Stimulated activated CD4-positive, alpha-beta T cell treated with anti-CD3 and anti-CD28 coated beads, TNF-alpha, amount 100 ng/mL, for 4 hours (primary cell): Measurements from ENCODE around the gene NTNG2.

Experiments used
- DNase-seq, 3 experiments: peaks; one replicate each; pipeline ENCODE4 v3.0.0-alpha.2; 2020; ENCODE audit warnings: low read depth in 3 of 3

NTNG2 gene

DNA sequence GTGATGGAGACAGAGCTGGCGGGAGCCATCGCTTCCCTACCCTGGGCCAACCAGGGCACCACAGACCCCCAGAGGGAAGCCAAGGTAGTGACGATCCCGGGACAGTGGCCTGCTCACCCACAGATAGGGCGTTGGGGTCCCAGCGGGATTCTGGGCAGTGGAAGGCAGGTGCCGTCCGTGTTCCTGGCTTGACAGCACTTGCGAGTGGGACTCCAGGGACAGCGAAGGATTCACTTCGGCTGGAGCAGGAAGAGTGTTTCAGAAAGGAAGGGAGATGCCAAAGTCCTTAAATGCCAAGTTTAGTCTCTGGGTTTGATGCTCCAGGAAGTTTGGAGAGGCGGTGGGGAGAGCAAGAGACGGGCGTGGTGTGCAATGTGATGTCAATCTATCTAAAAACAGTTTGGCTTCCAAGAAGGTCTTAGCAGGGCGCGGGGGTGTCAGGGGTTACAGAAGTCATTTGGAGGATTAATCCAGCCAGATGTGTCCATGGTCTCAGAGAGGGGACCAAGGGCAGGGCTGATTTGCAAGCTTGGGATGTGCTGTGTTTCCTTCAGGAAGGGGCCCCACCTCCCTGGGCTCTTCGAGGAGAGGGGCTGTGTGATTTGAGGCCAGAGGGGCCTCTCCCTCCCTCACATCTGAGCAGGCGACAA, 74.9 kb downstream of the NTNG2 start:
- no peak for DNase-seq

DNA sequence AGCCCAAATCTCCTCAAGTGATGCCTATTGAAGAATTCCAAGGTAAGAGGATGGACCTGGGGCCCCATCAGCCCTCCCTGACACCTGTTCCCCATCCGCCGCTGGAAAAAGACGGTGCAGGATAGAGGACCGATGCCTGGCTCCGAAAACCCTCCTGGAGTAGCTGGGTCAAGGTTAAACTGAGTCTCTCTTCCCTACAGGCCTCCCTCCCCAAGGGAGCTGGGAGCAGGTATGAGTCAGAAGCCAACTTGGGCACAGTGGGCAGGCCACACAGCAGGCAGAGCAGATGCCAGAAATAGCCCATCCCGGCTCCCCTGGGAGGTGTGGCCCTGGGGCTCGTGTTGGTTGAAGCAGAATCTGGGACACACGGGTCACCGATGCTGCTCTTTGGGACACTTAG, 75.6 kb downstream of the NTNG2 start:
- no peak for DNase-seq

DNA sequence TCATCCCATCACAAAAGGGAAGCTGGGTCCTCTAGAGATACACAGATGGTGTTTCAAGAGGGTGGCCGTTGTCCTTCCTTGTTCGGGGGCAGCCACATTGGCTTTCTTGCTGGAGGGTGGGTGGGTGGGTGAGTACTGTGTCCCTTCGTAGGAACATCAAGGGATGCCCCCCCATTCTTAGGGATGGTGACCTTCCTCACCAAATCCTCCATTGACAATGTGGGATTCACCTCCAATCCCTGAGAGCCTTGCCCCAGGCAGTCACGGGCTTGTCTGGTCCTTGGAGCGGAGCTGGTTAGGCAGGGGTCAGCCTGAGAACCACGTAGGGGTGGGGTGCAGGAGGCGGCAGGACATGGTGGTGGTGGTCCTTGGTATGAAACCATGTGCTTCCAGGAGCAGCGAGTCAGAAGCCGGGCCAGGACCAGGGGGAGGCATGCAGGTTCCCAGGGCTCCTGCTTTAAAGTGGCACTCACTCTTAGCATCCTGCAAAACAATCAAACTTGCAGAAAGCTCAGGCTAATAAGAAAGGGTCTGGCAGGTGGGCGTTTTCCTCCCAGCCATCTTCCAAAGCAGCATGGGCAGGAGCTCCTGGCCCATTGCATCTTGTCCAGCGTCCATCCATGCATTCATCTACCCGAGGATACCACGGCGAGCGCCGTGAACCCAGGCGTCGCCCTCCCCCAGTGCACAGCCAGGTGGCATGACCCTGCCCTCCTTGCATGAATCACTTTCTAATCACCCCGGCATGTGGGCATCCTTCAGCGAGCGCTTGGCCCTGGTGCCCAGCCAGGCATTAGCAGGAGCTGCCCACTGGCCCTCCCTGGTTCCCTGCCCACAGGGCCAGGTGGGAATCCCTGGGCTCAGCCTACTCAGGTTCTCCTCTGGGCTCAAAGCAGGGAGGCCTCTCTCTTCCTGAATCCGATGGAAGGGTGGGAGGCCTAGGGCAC, 76.4 kb downstream of the NTNG2 start:
- no peak for DNase-seq

DNA sequence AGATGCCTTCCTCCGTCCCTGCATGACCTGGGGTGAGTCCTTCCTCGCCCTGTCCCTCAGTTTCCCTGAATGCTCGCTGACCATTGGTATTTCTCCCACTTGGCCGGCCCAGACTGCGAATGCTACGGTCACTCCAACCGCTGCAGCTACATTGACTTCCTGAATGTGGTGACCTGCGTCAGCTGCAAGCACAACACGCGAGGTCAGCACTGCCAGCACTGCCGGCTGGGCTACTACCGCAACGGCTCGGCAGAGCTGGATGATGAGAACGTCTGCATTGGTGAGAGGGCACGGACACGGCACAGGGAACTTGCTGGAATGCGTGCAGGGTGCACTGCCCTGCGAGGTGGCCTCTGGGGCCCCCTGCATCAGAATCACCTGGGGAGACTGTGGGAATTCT, 77.1 kb downstream of the NTNG2 start:
- no peak for DNase-seq

DNA sequence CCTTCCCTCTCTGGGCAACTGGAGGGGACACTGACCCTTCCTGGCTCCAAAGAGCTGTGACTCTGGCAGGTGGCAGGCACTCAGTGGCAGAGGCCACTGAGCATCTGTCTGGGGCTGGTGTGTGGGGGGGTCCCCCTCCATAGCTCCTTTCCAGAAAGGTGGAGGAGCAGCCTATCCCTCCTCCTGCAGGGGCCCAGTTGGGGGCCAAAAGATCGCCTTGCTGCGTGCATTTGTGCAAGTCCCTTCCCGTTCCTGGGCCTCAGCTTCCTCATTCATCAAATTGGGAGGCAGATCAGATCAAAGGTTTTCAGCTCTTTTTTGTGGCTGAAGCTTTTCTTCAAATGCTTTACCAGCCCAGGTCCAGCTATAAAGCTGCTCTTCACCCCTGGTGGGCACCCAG, 77.7 kb downstream of the NTNG2 start:
- no peak for DNase-seq

DNA sequence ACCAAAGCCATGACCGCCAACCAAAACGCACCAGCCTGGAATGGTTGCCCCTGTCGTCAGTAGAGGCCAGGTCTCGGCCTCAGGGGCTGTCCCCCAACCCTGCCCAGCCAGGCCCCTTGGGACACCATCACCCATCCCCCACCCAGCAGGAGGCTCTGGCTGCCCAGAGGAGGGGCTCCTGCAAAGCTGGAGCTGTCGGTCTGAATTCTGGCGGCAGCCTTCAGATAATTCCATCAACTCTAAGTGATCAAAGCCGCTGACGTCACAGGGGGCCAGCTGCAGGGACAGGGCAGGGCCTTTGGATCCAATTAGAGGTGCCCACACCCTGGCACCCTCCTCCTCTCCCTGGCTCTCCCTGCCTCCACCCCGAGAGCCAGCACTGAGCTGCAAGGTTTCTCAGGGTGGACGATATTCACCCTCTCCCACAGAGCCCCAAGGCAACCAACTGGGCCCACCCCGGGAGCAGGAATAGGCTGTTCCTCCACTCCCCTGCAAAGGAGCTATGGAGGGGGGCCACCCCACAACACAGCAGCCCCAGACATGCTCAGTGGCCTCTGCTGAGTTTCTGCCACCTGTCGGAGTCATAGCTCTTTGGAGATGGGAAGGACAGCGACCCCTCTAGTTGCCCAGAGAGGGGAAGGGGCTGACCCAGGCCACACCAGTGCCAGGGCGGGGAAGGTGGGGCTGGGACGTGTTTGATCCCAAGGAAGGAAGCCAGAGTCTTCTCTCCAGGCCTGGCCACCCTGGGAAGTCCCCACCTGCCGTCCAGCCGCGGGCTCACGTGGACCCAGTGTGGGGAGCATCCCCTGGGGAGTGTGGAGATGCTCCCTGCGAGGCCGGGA, 78.4 kb downstream of the NTNG2 start:
- no peak for DNase-seq

DNA sequence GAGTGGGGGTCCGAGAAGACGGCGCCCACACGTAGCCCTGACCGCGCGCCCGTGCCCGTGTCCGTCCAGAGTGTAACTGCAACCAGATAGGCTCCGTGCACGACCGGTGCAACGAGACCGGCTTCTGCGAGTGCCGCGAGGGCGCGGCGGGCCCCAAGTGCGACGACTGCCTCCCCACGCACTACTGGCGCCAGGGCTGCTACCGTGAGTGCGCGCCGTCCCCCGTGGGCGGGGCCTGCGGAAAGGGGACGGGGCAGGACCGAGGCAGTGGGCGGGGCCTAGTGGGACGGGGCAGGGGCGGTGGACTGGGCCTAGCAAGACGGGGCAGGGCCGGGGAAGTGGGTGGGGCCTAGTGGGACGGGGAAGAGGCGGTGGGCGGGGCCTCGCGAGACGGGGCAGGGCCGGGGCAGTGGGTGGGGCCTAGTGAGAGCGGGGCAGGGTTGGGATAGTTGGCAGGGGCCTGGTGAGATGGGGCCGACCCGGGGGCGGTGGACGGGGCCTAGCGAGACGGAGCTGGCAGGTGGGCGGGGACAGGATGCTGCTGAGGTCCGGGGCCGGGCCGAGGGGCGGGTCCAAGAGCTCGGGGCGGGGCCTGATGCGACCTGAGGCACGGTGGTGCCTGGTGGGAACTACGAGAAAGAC, 79.1 kb downstream of the NTNG2 start:
- peak; percentile 97 to 100 (median 100) for DNase-seq

DNA sequence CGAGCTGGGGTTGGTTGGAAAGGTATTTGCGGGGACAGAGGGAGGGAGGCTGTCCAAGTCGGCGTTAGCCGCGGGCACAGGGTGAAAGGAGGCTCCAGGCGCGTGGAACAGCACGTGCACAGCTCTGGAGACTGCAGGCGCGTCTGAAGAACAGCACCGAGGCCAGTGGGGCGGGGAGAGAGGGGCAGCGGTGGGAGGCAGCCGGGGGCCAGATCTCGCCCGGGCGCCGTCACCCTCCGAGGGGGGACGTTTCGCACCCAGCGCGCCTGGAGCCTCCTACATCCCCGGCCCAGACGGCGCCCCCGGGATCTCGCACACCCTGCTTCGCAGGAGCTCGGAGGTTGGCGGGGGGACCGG, 79.6 kb downstream of the NTNG2 start:
- no peak for DNase-seq

DNA sequence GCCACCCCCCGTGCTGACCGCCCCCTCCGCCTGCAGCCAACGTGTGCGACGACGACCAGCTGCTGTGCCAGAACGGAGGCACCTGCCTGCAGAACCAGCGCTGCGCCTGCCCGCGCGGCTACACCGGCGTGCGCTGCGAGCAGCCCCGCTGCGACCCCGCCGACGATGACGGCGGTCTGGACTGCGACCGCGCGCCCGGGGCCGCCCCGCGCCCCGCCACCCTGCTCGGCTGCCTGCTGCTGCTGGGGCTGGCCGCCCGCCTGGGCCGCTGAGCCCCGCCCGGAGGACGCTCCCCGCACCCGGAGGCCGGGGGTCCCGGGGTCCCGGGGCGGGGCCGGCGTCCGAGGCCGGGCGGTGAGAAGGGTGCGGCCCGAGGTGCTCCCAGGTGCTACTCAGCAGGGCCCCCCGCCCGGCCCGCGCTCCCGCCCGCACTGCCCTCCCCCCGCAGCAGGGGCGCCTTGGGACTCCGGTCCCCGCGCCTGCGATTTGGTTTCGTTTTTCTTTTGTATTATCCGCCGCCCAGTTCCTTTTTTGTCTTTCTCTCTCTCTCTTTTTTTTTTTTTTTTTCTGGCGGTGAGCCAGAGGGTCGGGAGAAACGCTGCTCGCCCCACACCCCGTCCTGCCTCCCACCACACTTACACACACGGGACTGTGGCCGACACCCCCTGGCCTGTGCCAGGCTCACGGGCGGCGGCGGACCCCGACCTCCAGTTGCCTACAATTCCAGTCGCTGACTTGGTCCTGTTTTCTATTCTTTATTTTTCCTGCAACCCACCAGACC, 80.2 kb downstream of the NTNG2 start:
- DNase-seq: peak in 2 of 3 experiments; percentile 22 to 41

DNA sequence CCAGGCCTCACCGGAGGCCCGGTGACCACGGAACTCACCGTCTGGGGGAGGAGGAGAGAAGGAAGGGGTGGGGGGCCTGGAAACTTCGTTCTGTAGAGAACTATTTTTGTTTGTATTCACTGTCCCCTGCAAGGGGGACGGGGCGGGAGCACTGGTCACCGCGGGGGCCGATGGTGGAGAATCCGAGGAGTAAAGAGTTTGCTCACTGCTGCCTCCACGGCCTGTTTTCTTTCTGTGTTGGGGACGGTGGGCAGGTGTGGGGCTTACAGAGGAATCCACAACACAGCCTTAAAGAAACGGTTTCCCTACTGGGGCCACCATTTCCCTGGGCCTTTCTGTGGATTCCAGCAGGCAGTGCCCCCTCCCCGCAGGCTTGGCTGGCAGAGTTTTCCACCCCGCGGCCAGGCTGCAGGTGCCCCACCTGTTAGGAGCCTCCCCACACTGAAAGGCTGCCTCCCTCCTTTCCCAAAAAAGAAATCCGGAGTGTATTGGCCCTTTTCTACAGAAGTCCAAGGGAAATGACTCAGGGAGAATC, 80.8 kb downstream of the NTNG2 start:
- DNase-seq: no peak

DNA sequence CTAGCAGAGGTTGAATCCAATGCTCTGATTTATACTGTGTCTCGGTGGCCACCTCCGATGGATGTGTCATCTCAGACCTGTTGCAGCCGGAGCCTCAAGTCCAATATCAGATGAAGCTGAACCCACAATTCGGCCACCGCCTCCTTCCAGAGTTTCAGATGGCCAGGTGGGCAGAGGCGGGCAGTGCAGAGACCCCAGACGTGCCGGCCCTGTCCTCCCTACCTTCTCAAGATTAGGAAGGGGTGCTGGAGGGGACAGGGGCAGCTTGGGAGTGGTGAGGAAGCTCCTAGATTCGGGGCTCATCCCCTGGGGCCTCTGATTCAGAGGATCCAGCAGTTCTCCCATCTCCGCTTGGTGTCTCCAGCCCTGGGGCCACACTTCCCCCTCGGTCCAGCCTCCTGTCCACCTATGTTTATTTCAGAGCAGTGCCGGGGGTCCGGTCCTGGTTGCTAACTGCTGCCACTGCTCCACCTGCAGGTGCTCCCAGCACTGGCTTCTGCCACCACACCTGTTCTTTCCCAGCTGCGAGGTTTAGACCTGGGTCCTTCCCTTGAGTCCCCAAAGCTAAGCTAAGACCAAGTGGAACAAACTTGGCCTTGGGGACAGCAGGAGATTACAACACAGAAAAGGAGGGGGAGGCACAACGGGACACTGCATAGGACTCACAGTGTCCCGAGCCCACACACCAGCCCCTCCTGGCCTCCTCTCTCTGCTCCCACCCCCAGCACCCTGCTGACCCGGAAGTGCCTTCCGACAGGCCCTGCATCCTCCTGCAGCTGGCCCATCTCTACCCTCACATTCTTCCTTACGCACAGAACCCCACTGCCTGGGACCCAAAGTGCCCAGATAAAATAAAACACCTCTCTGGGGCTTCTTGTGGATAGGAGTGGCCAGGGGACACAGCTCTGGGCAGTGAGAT, 81.6 kb downstream of the NTNG2 start:
- no peak for DNase-seq

DNA sequence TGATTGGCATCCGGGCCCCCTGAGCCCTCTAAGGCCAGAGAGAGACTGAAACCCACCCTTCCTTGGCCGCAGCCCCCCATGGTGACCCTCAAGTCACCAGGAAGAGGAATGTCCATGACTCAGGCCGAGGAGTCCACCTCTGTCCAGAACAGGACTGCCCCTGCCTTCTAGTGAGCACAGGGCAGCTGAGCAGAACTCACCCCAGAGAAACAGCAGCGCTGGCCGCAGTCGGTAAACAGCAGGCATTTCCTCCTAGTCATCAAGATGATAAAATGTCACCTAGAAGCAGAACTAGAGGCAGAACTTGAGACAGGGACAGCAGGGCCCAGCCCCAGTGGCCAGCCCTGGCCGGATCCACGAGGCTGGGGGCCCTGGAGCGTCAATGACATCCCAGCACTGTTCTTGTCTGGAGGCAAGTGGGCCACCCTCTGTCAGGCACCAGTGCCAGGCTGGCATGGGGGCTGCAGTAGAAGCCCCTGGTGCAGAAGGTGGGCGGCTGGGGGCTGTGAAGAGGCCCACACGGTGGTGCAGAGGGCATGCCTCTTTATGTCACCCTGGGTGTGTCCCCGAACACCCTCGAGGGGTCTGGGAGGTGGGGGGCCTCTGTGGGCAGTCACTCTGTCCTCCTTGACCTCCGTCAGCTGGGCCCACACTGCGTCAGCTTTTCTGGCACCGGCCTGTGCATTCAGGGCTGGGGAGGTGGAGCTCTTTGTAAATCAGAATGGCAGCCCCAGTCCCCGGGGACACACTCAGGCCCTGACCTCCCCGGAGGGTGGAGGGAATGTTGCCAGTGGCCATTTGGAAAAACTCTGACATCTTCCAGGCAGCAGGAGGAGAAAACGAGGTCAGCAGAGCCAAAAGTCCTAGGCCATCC, 83.0 kb downstream of the NTNG2 start:
- no peak for DNase-seq

DNA sequence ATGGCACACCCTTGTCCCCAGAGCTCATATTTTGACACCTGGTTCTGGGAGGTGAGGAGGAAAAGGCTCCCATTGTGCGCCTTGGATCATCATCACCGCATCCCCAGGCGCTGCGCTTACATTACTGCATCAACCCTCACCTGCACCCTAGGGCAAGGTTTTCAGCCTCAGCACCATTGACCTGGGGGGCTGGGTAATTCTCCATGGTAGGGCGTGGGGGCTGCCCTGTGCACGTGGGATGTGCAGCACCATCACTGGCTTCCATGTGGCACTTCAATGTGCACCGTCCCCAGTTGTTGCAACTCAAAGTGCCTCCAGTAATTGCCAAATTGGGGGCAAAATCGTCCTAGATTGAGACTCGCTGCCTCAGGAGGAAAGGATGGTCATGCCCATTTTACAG, 83.6 kb downstream of the NTNG2 start:
- DNase-seq: no peak

DNA sequence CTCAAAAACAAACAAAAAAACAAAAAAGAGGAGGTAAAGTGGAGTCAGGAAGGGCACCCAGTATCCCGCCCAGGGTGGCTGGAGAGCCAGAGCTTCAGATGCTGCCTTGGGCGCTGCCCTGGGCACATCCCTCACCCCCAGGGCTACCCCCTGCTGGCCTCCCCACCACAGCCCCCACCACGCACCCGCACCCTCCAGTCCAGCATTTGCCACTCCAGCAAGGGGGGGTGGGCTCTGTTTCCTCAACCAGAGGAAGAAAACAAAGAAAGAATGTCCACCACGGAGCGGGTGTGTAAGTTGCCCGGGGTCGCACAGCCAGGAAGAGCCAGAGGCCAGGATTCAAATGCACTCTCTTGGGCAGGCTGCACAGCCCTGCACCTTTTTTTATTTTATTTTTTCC, 86.1 kb downstream of the NTNG2 start:
- no peak for DNase-seq

DNA sequence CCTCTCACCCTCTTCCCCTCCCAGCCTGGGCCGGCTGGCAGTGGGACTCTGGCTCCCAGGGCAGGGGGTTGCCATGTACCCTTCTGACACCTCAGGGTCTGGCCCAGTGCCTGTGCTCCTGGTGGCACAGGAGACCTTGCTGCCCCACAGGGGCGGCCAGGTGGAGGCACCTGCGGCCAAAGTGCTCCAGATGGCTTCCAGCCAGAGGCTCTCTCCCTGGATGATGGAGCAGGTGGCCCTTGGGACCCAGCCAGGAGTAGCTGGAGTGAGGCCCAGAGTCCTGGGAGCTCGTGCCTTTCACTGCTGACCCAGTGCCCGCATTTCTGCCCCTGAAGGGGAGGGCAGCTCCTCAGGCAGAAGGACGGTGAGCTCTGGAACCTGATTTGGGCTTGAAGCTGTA, 87.3 kb downstream of the NTNG2 start:
- no peak for DNase-seq

DNA sequence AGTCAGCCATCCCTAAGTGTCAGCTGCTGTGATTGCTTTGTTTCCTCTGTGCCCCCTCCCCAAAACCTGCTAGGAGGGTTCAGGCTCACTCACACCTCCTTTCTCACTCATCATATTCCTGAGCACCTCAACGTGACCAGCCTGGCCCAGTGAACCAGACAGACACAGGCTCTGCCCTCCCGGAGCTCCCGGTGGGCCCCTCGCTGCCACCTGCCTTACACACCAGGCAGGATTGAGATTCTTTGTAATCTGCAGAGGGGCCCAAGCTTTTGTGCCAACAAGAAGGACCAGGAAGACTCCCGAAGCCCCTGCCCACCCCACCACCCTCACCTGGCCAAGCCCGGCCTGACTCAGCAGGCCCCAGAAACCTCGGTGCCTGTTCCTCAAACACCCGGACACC, 87.8 kb downstream of the NTNG2 start:
- no peak for DNase-seq

DNA sequence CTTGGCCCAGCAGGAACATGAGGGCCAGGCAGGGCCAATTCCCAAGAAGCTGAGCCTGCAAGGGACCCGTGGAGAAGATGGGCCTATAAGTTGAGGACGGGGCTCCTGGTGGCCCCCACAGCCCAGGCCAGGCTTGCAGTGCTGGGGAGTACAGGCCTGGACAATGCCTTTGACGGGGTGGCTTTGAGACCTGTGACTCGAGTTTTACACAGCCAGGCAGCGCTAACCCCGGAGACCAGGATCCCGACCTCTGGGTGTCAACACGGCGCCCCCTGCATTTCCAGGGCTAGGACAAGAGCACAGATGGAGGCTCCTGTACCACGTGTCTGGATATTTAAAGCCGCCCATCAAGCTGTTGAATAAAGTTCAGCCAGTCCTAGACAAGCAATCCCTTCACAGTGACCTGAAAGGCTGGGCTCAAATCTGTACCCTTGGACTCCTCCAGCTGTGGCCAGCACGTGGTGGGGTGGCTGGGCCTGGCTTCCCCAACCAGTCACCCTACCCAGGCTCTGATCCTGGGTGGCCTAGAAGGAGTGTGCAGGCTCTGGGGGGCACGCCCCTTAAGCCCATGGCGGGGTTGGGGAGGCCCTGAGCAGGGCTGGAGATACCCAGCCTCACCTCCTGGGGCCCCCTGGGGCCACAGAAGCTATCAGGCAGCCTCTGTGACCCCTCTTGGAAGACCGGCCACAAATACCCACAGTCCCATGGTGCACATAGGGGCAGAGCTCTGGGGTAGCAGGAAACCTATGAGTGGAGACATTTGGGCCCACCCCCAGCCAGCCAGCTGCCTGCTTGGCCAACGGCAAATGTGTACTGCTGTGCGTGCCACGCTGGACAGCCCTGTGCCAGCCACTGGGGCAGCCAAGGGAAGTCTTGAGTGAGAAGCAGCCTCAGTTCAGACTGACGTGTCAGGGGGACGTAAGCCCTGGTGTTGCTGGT, 88.7 kb downstream of the NTNG2 start:
- no peak for DNase-seq

DNA sequence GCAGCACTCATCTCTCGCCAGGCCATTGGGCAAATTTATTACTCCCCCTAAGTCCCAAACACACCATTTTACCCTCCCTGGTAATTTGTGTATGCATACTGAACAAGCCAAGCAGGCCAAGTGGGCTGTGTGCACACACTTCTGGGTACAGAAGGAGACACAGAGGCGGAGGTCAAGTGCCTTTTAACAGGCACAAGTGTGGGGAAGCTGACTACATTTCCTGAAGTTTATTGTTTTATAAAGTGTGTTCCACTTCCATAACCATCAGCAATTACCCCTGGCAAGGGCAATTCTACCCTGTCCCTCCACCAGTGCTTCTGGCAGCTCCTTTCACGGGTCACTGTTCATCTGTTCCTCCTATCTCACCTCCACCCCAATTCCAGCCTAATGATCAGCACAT, 99.0 kb downstream of the NTNG2 start:
- DNase-seq: no peak
